ENCODE measurements around the gene FRYL.
"Not testable (repeated sequence)": the region's sequence is repeated elsewhere in the genome, so short reads cannot be mapped to it uniquely, and the experiment has no call there.

The FRYL gene

DNA sequence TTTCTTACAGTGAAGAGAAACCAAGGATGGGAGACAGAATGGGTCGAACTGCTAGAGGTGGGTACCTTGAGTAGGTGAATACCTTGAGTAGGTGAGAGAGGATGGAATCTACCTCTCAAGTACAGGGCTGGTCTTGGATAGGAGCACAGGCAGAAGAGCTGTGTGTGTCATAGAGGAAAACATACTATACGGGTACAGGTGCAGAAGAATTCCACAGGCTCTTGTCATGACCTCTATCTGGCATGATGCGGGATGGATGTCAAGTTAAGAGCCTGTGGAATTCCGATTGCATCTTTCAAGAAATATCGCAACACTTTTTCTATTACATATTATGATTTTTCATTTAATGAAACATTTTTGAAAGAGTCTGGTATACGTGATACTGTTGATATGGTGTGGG lies 32.8 kb upstream of the FRYL start:
- DNase-seq (ENCODE audit: low read depth): no peak
- TF ChIP-seq, protein P1, sequence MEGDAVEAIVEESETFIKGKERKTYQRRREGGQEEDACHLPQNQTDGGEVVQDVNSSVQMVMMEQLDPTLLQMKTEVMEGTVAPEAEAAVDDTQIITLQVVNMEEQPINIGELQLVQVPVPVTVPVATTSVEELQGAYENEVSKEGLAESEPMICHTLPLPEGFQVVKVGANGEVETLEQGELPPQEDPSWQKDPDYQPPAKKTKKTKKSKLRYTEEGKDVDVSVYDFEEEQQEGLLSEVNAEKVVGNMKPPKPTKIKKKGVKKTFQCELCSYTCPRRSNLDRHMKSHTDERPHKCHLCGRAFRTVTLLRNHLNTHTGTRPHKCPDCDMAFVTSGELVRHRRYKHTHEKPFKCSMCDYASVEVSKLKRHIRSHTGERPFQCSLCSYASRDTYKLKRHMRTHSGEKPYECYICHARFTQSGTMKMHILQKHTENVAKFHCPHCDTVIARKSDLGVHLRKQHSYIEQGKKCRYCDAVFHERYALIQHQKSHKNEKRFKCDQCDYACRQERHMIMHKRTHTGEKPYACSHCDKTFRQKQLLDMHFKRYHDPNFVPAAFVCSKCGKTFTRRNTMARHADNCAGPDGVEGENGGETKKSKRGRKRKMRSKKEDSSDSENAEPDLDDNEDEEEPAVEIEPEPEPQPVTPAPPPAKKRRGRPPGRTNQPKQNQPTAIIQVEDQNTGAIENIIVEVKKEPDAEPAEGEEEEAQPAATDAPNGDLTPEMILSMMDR (IDR thresholded peaks at IDR 0.05; ENCODE audit: control insufficient read depth, insufficient read depth, low read depth, low read length, missing control alignments): no peak
- H3K4me3 ChIP-seq (ENCODE audit: control insufficient read depth, low read depth, low read length): no peak overlapping the region

DNA sequence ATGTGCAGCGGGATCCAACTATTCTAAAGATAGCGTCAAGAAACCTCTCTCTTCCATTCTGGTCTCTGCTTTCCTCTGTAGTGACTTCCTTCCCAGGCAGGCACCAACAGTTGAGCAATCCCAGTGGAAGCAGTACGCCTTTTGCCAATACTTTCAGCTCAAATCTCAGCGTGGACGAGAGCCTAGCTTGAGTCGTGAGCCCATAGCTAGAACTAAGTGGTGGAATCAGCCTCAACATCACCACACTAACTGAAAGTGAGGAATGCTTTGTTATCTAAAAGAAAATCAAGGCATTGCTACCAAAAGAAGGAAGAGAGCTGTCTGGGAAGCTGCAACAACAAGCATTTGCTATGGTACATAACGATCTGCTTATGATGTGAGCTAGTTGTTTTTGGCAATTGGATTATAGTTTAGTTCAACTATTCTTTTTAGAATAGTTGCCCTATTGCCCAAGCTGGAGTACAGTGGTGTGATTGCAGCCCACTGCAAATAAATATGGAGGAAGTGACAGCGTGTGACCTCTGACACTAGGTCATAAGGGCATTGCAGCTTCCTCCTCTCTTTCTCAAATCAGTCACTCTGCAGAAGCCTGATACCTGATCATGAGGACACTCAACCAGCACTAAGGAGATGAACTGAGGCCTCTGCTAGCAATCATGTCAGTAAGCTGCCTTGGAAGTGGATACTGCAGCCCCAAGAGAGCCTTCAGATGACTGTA lies 24.7 kb upstream of the FRYL start:
- H3K4me3 ChIP-seq (ENCODE audit: control insufficient read depth, low read depth, low read length): no peak overlapping the region
- no peak for DNase-seq (ENCODE audit: low read depth)
- TF ChIP-seq, protein P1 (IDR thresholded peaks at IDR 0.05; ENCODE audit: control insufficient read depth, insufficient read depth, low read depth, low read length, missing control alignments): no peak

DNA sequence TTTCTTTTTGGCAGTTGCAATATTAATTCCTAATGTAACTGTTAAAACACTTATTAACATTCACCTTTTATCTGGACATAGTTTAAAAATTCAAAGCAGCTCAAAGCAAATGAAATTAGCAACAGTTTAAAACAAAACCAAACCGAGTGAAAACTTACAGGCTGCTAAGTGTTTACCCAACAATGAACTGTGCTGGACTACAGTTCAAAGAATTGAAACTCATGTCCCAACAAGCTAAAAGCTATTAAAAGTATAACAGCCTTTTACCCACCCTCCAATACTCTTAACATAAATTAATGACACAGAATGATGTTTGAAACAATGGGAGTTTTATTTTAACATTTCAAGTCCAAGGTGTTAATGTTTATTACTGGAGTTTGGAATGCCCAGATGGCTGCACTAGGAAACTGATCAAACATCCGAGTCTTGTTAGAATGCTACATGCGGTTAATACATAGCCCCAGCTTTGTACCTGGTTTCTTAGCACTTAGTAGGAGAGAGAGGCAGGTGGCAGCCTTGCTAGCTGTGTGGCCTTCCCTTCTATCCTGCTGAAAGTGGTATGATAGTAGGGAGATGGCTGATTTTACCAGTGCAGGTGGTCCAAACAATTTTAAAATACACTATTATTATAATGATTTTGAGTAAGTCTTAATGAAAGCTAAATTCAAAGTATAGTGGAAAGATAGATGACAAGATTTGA lies 21.1 kb upstream of the FRYL start:
- no peak overlapping the region for H3K4me3 ChIP-seq (ENCODE audit: control insufficient read depth, low read depth, low read length)
- TF ChIP-seq, protein P1 (IDR thresholded peaks at IDR 0.05; ENCODE audit: control insufficient read depth, insufficient read depth, low read depth, low read length, missing control alignments): no peak

DNA sequence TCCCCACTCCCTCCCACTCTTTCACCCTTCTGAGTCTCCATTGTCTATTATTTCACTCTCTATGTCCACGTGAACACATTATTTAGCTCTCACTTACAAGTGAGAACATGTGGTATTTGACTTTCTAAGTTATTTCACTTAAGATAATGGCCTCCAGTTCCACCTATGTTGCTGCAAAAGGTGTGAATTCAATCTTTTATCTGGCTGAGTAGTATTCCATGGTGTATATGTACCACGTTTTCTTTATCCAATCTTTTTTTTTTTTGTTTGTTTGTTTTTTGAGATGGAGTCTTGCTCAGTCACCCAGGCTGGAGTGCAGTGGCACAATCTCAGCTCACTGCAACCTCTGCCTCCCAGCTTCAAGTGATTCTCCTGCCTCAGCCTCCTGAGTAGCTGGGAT lies 20.1 kb upstream of the FRYL start:
- H3K4me3 ChIP-seq (ENCODE audit: control insufficient read depth, low read depth, low read length); DNase-seq (ENCODE audit: low read depth): not testable (repeated sequence)

More for the DNA sequence above, 21.1 kb upstream of the FRYL start:
- DNase-seq (ENCODE audit: low read depth): no peak

DNA sequence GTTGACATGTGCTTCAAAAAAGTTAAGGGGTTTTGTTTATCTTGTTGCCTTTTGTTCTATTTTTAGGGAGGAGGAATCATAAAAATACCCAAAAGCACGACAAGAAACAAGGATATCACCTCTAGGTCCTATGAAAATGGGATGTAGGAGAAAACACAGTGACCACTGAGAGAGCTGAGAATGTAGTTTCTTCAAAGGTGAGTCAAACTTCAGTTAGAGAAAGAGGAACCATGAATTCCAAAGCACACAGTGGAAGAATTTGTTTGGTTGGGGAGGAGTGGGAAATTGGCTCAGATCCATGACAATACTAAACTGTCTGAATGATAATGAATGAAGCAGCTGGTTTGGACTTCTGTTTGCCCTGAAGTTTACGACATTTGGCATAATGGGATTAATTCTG lies 19.1 kb upstream of the FRYL start:
- no peak for DNase-seq (ENCODE audit: low read depth)
- no peak overlapping the region for H3K4me3 ChIP-seq (ENCODE audit: control insufficient read depth, low read depth, low read length)
- TF ChIP-seq, protein P1 (IDR thresholded peaks at IDR 0.05; ENCODE audit: control insufficient read depth, insufficient read depth, low read depth, low read length, missing control alignments): no peak

DNA sequence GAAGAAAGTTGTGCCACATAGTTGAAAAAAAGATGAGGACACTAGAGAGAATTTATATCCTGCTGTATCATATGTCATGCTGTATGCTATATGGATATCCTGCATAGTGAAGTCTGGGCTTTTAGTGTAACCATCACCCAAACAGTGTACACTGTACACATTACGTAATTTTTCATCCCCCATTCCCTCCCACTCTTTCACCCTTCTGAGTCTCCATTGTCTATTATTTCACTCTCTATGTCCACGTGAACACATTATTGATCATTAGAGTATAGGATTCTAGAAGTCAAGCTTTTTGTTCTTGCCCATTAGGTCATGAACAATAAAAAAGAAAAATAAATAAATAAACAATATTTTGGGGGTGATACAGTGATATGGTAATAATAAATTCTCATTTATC lies 18.0 kb upstream of the FRYL start:
- H3K4me3 ChIP-seq (ENCODE audit: control insufficient read depth, low read depth, low read length): no peak overlapping the region
- TF ChIP-seq, protein P1 (IDR thresholded peaks at IDR 0.05; ENCODE audit: control insufficient read depth, insufficient read depth, low read depth, low read length, missing control alignments): no peak
- DNase-seq (ENCODE audit: low read depth): no peak

DNA sequence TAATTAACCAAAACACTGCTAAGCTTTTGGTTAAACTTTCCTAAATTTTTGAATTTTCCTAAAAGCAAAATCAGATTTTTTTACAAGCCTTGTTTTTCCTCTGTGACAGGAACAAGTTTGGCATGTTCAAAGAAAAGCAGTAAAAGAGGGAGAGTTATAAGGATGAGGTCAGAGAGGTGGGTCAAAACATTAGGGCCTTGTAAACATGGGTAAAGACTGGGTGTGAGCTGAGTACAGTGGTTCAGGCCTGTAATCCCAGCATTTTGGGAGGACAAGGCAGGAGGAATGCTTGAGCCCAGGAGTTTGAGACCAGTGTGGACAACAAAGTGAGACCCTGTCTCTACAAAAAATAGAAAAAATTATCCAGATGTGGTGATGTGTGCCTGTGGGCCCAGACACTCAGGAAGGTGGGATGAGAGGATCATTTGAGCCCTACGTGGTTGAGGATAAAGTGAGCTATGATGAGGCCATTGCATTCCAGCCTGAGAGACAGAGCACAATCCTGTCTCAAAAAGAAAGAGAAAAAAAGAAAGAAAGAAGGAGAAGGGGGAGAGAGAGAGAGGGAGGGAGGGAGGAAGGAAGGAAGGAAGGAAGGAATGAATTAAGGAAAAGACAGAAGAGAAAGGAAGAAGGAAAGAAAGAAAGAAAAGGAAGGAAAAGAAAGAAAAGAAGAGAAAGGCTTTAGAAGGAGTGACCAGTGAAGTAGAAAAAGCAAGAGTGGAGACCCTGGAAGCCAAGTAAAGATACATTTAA lies 17.0 kb upstream of the FRYL start:
- DNase-seq (ENCODE audit: low read depth): no peak
- H3K4me3 ChIP-seq (ENCODE audit: control insufficient read depth, low read depth, low read length): no peak overlapping the region
- TF ChIP-seq, protein P1 (IDR thresholded peaks at IDR 0.05; ENCODE audit: control insufficient read depth, insufficient read depth, low read depth, low read length, missing control alignments): no peak

Data from AG09309 (cell line).